Measurements from ENCODE around the gene KCNMB2. TPM values are rescaled to one million over a fixed set of nuclear protein-coding genes. Genes with fewer than 3 reads are reported as not detected.

The KCNMB2 gene
- total RNA-seq, 1 experiment from 2014 or later, result not detected

DNA sequence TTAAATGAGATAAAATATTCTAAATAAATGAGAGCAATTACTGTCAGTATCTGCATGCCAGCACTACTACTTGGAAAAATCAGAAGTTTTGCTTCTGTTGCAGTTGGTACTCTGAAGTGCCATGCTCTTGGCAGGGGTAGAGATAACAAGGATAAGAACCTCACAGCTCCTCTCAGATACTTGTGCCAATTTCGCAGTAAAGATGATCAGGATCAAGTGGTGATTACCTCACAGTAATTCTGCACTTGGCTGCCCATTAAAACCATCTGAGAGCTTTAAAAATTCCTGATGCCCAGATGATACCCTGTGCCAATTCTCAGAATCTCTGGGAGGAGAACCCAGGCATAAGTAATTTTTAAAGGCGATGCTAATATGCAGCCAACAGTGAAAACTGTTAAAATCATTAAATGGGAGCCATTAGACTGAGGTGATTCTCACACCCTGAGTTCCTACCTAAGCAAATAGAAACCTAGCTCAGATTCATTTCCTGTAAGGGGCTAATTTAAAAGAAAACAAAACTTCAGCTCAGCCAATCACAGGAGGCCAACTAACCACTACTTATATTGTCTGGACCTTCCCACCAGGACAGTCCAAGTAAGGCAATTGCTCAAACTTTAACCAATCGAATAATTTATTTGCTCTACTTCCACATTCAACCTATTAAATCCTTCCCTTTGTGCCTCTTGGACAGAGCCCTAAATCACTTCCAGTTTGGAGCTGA, 171.2 kb downstream of the KCNMB2 start (continued):
- TF ChIP-seq, protein P1, sequence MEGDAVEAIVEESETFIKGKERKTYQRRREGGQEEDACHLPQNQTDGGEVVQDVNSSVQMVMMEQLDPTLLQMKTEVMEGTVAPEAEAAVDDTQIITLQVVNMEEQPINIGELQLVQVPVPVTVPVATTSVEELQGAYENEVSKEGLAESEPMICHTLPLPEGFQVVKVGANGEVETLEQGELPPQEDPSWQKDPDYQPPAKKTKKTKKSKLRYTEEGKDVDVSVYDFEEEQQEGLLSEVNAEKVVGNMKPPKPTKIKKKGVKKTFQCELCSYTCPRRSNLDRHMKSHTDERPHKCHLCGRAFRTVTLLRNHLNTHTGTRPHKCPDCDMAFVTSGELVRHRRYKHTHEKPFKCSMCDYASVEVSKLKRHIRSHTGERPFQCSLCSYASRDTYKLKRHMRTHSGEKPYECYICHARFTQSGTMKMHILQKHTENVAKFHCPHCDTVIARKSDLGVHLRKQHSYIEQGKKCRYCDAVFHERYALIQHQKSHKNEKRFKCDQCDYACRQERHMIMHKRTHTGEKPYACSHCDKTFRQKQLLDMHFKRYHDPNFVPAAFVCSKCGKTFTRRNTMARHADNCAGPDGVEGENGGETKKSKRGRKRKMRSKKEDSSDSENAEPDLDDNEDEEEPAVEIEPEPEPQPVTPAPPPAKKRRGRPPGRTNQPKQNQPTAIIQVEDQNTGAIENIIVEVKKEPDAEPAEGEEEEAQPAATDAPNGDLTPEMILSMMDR (IDR thresholded peaks at IDR 0.05), result no peak

DNA sequence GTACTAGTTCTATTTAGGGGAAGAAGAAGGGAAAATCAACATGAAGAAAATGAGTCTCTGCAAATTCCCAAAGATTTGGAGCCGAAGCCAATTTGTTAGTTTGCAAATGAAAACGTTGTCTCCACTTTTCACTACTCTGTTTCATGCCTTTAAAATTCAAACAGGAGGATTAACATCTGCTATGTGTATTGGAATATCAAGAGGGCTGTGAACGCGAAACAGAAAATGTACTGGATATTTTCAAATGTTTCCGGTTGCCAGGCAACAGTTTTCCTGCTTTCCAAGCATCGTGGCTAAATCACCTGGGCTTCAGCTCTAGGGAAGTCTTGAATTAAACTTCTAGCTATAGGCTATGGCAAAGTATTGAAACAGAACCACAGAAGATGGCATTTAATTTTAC, 172.8 kb downstream of the KCNMB2 start:
- H3K27ac Mint-ChIP-seq, result no peak overlapping the region; the same call in 1 of the 2 replicates
- no peak overlapping the region for H3K4me3 Mint-ChIP-seq
- H3K9me3 Mint-ChIP-seq, result no peaks in the 10 kb centered on the region
- TF ChIP-seq, protein P2, sequence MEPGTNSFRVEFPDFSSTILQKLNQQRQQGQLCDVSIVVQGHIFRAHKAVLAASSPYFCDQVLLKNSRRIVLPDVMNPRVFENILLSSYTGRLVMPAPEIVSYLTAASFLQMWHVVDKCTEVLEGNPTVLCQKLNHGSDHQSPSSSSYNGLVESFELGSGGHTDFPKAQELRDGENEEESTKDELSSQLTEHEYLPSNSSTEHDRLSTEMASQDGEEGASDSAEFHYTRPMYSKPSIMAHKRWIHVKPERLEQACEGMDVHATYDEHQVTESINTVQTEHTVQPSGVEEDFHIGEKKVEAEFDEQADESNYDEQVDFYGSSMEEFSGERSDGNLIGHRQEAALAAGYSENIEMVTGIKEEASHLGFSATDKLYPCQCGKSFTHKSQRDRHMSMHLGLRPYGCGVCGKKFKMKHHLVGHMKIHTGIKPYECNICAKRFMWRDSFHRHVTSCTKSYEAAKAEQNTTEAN (CRISPR knock-in tag; IDR thresholded peaks at IDR 0.05), result no peak
- TF ChIP-seq, protein P3, sequence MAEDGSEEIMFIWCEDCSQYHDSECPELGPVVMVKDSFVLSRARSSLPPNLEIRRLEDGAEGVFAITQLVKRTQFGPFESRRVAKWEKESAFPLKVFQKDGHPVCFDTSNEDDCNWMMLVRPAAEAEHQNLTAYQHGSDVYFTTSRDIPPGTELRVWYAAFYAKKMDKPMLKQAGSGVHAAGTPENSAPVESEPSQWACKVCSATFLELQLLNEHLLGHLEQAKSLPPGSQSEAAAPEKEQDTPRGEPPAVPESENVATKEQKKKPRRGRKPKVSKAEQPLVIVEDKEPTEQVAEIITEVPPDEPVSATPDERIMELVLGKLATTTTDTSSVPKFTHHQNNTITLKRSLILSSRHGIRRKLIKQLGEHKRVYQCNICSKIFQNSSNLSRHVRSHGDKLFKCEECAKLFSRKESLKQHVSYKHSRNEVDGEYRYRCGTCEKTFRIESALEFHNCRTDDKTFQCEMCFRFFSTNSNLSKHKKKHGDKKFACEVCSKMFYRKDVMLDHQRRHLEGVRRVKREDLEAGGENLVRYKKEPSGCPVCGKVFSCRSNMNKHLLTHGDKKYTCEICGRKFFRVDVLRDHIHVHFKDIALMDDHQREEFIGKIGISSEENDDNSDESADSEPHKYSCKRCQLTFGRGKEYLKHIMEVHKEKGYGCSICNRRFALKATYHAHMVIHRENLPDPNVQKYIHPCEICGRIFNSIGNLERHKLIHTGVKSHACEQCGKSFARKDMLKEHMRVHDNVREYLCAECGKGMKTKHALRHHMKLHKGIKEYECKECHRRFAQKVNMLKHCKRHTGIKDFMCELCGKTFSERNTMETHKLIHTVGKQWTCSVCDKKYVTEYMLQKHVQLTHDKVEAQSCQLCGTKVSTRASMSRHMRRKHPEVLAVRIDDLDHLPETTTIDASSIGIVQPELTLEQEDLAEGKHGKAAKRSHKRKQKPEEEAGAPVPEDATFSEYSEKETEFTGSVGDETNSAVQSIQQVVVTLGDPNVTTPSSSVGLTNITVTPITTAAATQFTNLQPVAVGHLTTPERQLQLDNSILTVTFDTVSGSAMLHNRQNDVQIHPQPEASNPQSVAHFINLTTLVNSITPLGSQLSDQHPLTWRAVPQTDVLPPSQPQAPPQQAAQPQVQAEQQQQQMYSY (CRISPR knock-in tag; IDR thresholded peaks at IDR 0.05), result no peak
- TF ChIP-seq GTF2I (CRISPR knock-in tag; conservative IDR thresholded peaks at IDR 0.05), result no peak
- TF ChIP-seq PRRX2 (CRISPR knock-in tag; IDR thresholded peaks at IDR 0.05), result no peak
- TF ChIP-seq, protein P4, sequence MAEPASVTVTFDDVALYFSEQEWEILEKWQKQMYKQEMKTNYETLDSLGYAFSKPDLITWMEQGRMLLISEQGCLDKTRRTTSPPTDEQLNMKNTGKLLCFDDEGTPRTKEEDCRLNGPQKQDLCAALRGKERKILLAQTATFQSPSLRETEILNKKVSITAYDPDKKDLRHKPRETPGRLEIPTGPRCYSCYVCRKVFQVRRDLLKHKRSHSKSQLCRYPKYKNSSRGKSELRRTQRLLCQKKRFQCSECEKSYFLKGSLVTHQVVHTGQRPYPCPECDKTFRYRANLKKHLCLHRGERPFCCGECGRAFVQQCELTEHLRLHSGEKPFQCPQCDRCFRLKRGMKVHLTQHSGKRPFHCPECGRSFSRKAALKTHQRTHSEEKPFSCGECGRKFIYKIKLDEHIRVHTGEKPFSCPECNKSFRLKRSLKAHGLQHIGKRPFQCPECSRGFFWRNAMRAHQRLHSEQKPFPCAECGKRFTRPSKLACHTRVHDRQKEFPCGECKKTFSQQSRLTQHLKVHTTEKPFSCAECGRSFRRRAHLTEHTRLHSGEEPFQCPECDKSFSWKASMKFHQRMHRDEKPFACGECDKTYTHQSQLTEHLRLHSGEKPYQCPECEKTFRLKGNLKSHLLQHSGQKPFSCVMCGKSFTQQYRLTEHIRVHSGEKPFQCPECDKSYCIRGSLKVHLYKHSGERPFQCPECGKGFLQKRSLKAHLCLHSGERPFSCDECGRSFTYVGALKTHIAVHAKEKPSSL (CRISPR knock-in tag; conservative IDR thresholded peaks at IDR 0.05), result no peak
- no peak for TF ChIP-seq NFATC4 (CRISPR knock-in tag; IDR thresholded peaks at IDR 0.05)
- TF ChIP-seq JAZF1 (CRISPR knock-in tag; IDR thresholded peaks at IDR 0.05), result no peak
- TF ChIP-seq, protein P5, sequence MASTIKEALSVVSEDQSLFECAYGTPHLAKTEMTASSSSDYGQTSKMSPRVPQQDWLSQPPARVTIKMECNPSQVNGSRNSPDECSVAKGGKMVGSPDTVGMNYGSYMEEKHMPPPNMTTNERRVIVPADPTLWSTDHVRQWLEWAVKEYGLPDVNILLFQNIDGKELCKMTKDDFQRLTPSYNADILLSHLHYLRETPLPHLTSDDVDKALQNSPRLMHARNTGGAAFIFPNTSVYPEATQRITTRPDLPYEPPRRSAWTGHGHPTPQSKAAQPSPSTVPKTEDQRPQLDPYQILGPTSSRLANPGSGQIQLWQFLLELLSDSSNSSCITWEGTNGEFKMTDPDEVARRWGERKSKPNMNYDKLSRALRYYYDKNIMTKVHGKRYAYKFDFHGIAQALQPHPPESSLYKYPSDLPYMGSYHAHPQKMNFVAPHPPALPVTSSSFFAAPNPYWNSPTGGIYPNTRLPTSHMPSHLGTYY (CRISPR knock-in tag; IDR thresholded peaks at IDR 0.05), result no peak
- TF ChIP-seq, protein P6, sequence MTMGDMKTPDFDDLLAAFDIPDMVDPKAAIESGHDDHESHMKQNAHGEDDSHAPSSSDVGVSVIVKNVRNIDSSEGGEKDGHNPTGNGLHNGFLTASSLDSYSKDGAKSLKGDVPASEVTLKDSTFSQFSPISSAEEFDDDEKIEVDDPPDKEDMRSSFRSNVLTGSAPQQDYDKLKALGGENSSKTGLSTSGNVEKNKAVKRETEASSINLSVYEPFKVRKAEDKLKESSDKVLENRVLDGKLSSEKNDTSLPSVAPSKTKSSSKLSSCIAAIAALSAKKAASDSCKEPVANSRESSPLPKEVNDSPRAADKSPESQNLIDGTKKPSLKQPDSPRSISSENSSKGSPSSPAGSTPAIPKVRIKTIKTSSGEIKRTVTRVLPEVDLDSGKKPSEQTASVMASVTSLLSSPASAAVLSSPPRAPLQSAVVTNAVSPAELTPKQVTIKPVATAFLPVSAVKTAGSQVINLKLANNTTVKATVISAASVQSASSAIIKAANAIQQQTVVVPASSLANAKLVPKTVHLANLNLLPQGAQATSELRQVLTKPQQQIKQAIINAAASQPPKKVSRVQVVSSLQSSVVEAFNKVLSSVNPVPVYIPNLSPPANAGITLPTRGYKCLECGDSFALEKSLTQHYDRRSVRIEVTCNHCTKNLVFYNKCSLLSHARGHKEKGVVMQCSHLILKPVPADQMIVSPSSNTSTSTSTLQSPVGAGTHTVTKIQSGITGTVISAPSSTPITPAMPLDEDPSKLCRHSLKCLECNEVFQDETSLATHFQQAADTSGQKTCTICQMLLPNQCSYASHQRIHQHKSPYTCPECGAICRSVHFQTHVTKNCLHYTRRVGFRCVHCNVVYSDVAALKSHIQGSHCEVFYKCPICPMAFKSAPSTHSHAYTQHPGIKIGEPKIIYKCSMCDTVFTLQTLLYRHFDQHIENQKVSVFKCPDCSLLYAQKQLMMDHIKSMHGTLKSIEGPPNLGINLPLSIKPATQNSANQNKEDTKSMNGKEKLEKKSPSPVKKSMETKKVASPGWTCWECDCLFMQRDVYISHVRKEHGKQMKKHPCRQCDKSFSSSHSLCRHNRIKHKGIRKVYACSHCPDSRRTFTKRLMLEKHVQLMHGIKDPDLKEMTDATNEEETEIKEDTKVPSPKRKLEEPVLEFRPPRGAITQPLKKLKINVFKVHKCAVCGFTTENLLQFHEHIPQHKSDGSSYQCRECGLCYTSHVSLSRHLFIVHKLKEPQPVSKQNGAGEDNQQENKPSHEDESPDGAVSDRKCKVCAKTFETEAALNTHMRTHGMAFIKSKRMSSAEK (CRISPR knock-in tag; IDR thresholded peaks at IDR 0.05; ENCODE audit: borderline replicate concordance), result no peak
- TF ChIP-seq, protein P7, sequence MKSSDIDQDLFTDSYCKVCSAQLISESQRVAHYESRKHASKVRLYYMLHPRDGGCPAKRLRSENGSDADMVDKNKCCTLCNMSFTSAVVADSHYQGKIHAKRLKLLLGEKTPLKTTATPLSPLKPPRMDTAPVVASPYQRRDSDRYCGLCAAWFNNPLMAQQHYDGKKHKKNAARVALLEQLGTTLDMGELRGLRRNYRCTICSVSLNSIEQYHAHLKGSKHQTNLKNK (CRISPR knock-in tag; IDR thresholded peaks at IDR 0.05), result no peak
- no peak for TF ChIP-seq ZNF263 (CRISPR knock-in tag; IDR thresholded peaks at IDR 0.05; ENCODE audit: low read depth)
- TF ChIP-seq, protein P8, sequence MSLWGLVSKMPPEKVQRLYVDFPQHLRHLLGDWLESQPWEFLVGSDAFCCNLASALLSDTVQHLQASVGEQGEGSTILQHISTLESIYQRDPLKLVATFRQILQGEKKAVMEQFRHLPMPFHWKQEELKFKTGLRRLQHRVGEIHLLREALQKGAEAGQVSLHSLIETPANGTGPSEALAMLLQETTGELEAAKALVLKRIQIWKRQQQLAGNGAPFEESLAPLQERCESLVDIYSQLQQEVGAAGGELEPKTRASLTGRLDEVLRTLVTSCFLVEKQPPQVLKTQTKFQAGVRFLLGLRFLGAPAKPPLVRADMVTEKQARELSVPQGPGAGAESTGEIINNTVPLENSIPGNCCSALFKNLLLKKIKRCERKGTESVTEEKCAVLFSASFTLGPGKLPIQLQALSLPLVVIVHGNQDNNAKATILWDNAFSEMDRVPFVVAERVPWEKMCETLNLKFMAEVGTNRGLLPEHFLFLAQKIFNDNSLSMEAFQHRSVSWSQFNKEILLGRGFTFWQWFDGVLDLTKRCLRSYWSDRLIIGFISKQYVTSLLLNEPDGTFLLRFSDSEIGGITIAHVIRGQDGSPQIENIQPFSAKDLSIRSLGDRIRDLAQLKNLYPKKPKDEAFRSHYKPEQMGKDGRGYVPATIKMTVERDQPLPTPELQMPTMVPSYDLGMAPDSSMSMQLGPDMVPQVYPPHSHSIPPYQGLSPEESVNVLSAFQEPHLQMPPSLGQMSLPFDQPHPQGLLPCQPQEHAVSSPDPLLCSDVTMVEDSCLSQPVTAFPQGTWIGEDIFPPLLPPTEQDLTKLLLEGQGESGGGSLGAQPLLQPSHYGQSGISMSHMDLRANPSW (CRISPR knock-in tag; conservative IDR thresholded peaks at IDR 0.05; ENCODE audit: low read depth), result no peak
- TF ChIP-seq FOXP1 (CRISPR knock-in tag; IDR thresholded peaks at IDR 0.05; ENCODE audit: borderline replicate concordance), result no peak
- no peak for TF ChIP-seq ETV6 (CRISPR knock-in tag; IDR thresholded peaks at IDR 0.05)
- TF ChIP-seq ESRRA (CRISPR knock-in tag; IDR thresholded peaks at IDR 0.05; ENCODE audit: borderline replicate concordance), result no peak
- H3K4me1 Mint-ChIP-seq, result peaks cover 43% of the 10 kb centered on the region
- ATAC-seq, result no peak
- no peaks in the 10 kb centered on the region for H3K27me3 Mint-ChIP-seq (ENCODE audit: low read depth)
- DNase-seq (ENCODE audit: low spot score), result no peak
- ChIA-PET CTCF (no interaction called here), POLR2A (no interaction called here)
- no peaks in the 10 kb centered on the region for H3K36me3 Mint-ChIP-seq
